CD4-positive, alpha-beta T cell (primary cell): ENCODE data around the gene TMEM87B. TPM values are rescaled to one million over a fixed set of nuclear protein-coding genes. Genes with fewer than 3 reads are reported as not detected.
A peak's percentile ranks its signal among the peaks of the same experiment; 100 is the strongest.

Experiments used
- ATAC-seq: fragments of 200-7000 bp; cut with Tn5 transposase; one replicate; pipeline ENCODE4 v1.10.0; 2022; ENCODE audit warnings: mild to moderate bottlenecking; ENCODE audit not compliant: poor library complexity
- CTCF ChIA-PET: fragments of 350-600 bp; sonication (Branson Sonifier 250); formaldehyde crosslinking; loops from one replicate; lab custom pipeline; 2021; ENCODE audit warnings: antibody characterized with exemption, inconsistent platforms; lab: Charles Lee
- POLR2A ChIA-PET: fragments of 350-600 bp; sonication (Branson Sonifier 250); formaldehyde crosslinking; loops from one replicate; lab custom pipeline; 2021; ENCODE audit warnings: antibody characterized with exemption, inconsistent platforms; lab: Charles Lee
- DNase-seq, 14 experiments: peaks; one replicate each; pipeline ENCODE4 v3.0.0-alpha.2; 2013 to 2020; ENCODE audit warnings: mixed read lengths in 2 of 14
- H3K27ac ChIP-seq, 2 donors: one replicate each; pipeline versions ENCODE4 v1.5.1 to v1.7.0; 2013; ENCODE audit warnings: low read length in 2 of 2, low read depth in 1 of 2, mild to moderate bottlenecking in 1 of 2
- H3K27me3 ChIP-seq, 2 experiments: 1 replicate in 1 of 2; 2 replicates in 1 of 2; pipeline versions ENCODE4 v1.6.1 to v1.7.0; 2013; ENCODE audit warnings: low read length in 2 of 2, control low read depth in 1 of 2, mild to moderate bottlenecking in 1 of 2, moderate library complexity in 1 of 2; ENCODE audit not compliant: insufficient read depth in 2 of 2, control insufficient read depth in 1 of 2
- H3K36me3 ChIP-seq: one replicate; pipeline ENCODE4 v1.6.1; 2013; ENCODE audit warnings: low read length, control low read depth; ENCODE audit not compliant: insufficient read depth
- H3K4me1 ChIP-seq: one replicate; pipeline ENCODE4 v1.6.1; 2013; ENCODE audit warnings: low read length, control low read depth; ENCODE audit not compliant: insufficient read depth
- H3K4me3 ChIP-seq: one replicate; pipeline ENCODE4 v1.5.1; 2013; ENCODE audit warnings: mild to moderate bottlenecking, low read length, moderate library complexity
- H3K9me3 ChIP-seq, 2 experiments: 1 replicate in 1 of 2; 2 replicates in 1 of 2; pipeline versions ENCODE4 v1.6.1 to v1.7.0; 2013; ENCODE audit warnings: low read length in 2 of 2, mild to moderate bottlenecking in 2 of 2, control low read depth in 1 of 2, moderate library complexity in 1 of 2; ENCODE audit not compliant: control insufficient read depth in 1 of 2, insufficient read depth in 1 of 2
- H3K27ac Mint-ChIP-seq: one replicate; pipeline ENCODE4 v1.8.0; 2020; ENCODE audit warnings: mixed read lengths
- H3K27me3 Mint-ChIP-seq: one replicate; pipeline ENCODE4 v1.8.0; 2021; ENCODE audit warnings: mixed read lengths
- H3K36me3 Mint-ChIP-seq: one replicate; pipeline ENCODE4 v1.8.0; 2021; ENCODE audit warnings: low read depth, mixed read lengths
- H3K4me1 Mint-ChIP-seq: one replicate; pipeline ENCODE4 v1.8.0; 2021; ENCODE audit warnings: low read depth, mixed read lengths
- H3K4me3 Mint-ChIP-seq: one replicate; pipeline ENCODE4 v1.8.0; 2020; ENCODE audit warnings: mild to moderate bottlenecking, mixed read lengths
- H3K9me3 Mint-ChIP-seq: one replicate; pipeline ENCODE4 v1.8.0; 2020; ENCODE audit warnings: mixed read lengths
- CTCF ChIP-seq: fragments of 200-600 bp; IDR thresholded peaks from one replicate; pipeline ENCODE4 v1.8.0; 2022; ENCODE audit warnings: antibody characterized with exemption, mild to moderate bottlenecking
- intact Hi-C, 2 experiments: fragments of 100-400 bp; cut with DNase I in 1 of 2; cut with micrococcal nuclease in 1 of 2; formaldehyde crosslinking; loops; one replicate each; pipeline versions ENCODE4 v1.15.1 to v1.9.0; 2023 to 2025; cut with DNase I, micrococcal nuclease
- total RNA-seq, 174 experiments: library from RNA in 2 of 174; stranded (reverse) in 2 of 174; gene quantifications; one replicate each; pipeline ENCODE4 v1.2.3 and lab custom pipeline; 2021 to 2026

The TMEM87B gene
- total RNA-seq, 2 experiments from 2014 or later: 8.9 to 12.1 TPM

GRCh38 chr2:112153179-112153490, 98.1 kb downstream of the TMEM87B start:
- DNase-seq (peak in 1 of 14 experiments; percentile 6), ATAC-seq (no peak)
- Mint-ChIP-seq H3K4me3 (no peak overlapping the region), H3K9me3 (no peaks in the 10 kb centered on the region), H3K27ac (peak overlapping the region; percentile 58), H3K4me1 (peaks cover 31% of the 10 kb centered on the region), H3K36me3 (no peaks in the 10 kb centered on the region), H3K27me3 (no peaks in the 10 kb centered on the region)
- Histone ChIP-seq H3K9me3 (no peaks in the 10 kb centered on the region), H3K27me3 (no peaks in the 10 kb centered on the region), H3K27ac (no peak overlapping the region), H3K36me3 (no peaks in the 10 kb centered on the region), H3K4me1 (peaks cover 33% of the 10 kb centered on the region), H3K4me3 (no peak overlapping the region)
- CTCF ChIA-PET: no interaction called here
- POLR2A ChIA-PET: interaction anchor here (0.8 kb wide), 1 partner anchor 15 kb away, joined by 3 read pairs; no protein-coding TSS in a partner anchor
- intact Hi-C loops: no loop called here
- no peak for TF ChIP-seq CTCF

- Histone ChIP-seq H3K36me3 (no peaks in the 10 kb centered on the region), H3K27ac (no peak overlapping the region), H3K4me3 (no peak overlapping the region), H3K9me3 (no peaks in the 10 kb centered on the region), H3K4me1 (peaks cover 33% of the 10 kb centered on the region), H3K27me3 (no peaks in the 10 kb centered on the region)
- DNase-seq: peak in 2 of 14 experiments; percentile 4 to 16
- no peak overlapping the region for H3K4me3 Mint-ChIP-seq
- POLR2A ChIA-PET: no interaction called here
- H3K4me1 Mint-ChIP-seq: peaks cover 31% of the 10 kb centered on the region
- CTCF ChIA-PET: no interaction called here
- no peaks in the 10 kb centered on the region for H3K9me3 Mint-ChIP-seq
- no peaks in the 10 kb centered on the region for H3K27me3 Mint-ChIP-seq
- TF ChIP-seq CTCF: no peak
- intact Hi-C loops: no loop called here
- peak overlapping the region; percentile 58 for H3K27ac Mint-ChIP-seq
- ATAC-seq: no peak
- no peaks in the 10 kb centered on the region for H3K36me3 Mint-ChIP-seq
Measured at GRCh38 chr2:112153501-112153900, 98.4 kb downstream of the TMEM87B start.

- H3K9me3 ChIP-seq: no peaks in the 10 kb centered on the region
- no peaks in the 10 kb centered on the region for H3K36me3 Mint-ChIP-seq
Measured at GRCh38 chr2:112154246-112155117, 99.4 kb downstream of the TMEM87B start.

More at GRCh38 chr2:112154246-112155117, 99.4 kb downstream of the TMEM87B start:
- DNase-seq (peak in 13 of 14 experiments; percentile 11 to 73 (median 51)), ATAC-seq (peak; percentile 94)
- H3K9me3 Mint-ChIP-seq: no peaks in the 10 kb centered on the region
- peak overlapping the region; percentile 83 for H3K4me3 Mint-ChIP-seq
- POLR2A ChIA-PET: interaction anchor here (1.8 to 2.8 kb wide), 2 partner anchors 28 to 34 kb away, joined by 6 to 30 read pairs; no protein-coding TSS in a partner anchor
- Histone ChIP-seq H3K4me1 (peaks cover 33% of the 10 kb centered on the region), H3K27me3 (no peaks in the 10 kb centered on the region), H3K36me3 (no peaks in the 10 kb centered on the region), H3K4me3 (no peak overlapping the region), H3K27ac (peak overlapping the region in 1 of 2 donors; percentile 48)
- peak overlapping the region; percentile 89 for H3K27ac Mint-ChIP-seq
- no peaks in the 10 kb centered on the region for H3K27me3 Mint-ChIP-seq
- peaks cover 31% of the 10 kb centered on the region for H3K4me1 Mint-ChIP-seq
- CTCF ChIA-PET: interaction anchor here (1.1 to 1.2 kb wide), 2 partner anchors 27 to 33 kb away, joined by 3 to 5 read pairs; no protein-coding TSS in a partner anchor
- intact Hi-C loops: loop anchor here in 1 of 2 experiments (1.0 to 5.0 kb wide), 2 partner anchors 32 to 34 kb away; no protein-coding TSS in a partner anchor
- TF ChIP-seq CTCF: no peak
